IPS-NIHi7 (cell line): ENCODE data around the gene PREX1.

Source experiments
- DNase-seq: peaks from one replicate; pipeline ENCODE4 v3.0.0; 2012; ENCODE audit warnings: mixed read lengths; ENCODE audit errors: extremely low spot score

The PREX1 gene

DNA sequence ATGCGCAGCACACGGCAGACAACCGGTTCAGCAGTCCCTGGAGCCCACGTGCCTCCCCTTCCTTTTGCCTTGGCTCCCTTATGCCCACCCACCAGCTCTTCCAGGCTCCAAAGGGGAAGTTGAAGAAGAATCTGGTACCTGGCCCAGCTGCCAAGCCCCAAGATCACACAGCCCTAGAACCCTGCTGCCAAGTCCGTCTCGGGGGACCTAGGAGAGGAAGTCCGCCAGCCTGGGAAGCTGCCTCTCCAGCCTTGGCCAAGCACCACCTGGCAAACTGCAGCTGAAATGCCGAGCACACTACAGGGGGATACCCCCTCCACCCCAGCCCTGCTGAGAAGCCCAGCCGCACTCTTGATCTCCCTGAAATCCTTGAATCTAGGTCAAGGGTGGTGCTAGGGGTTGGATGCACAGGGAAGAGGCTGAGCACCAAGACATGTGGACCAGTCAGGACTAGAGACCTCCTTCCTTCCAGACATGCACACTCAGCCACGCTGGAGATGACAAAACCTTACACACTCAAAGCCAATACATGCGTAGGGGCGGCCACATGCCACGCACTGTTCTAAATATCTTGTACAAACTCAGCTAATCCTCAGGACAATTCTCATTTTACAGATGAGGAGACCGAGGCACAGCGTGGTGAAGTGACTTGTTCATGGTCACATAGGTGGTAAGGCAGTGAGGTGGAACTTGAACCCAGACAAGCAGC lies 124.1 kb downstream of the PREX1 start:
- DNase-seq = no peak

DNA sequence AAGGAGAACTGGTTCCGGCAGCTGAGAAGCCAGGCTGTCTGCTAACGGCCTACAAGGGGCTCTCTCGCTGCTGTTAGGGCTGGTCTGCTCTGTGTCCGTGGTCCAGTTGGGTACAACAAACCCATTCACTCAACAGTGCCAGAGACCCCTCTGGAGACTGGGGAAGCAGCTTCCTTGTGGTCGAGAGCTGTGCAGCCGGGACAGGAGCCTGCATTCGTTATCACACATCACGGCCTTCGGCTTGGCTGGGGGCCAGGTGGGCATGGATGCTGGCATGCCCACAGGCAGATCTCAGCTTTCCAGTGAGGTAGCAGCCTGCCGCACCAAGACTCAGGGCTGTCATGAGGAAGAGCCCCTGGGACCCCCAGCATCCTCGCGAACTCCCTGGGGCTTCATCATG lies 124.7 kb downstream of the PREX1 start:
- no peak for DNase-seq

DNA sequence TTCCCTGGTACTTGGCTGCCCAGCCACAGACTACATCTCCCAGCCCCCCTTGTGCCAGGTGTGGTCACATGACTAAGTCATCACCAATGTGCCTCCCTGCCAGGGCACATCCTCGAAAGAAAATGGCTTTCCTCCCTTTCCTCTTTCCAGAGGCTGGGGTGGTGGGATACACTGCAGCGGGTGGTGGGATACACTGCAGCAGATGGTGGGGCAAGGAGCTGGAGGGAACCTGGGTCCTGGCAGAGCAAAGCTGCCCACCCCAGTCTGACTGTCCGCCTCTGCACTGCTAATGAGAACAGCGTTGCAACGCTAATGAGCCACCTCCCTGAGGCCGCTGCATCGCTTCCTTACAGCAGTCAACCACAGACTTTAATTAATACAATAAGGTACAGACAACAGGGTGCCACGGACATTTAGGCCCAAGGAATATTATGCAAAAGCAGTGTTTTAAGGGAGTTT lies 125.3 kb downstream of the PREX1 start:
- no peak for DNase-seq

DNA sequence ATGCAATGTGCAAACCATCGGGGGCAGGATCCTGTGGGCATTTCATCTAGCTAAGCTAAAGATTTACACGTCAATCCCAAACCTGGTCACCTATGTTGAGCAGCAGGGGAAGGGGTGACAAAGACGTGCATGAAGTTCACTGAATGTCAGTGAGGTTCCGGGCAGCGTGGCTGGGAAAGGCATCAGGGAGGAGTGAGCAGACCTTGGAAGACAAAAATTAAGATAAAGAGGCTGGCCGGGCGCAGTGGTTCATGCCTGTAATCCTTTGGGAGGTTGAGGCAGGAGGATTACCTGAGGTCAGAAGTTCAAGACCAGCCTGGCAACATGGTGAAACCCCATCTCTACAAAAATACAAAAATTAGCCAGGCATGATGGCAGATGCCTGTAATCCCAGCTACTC lies 126.1 kb downstream of the PREX1 start:
- no peak for DNase-seq

DNA sequence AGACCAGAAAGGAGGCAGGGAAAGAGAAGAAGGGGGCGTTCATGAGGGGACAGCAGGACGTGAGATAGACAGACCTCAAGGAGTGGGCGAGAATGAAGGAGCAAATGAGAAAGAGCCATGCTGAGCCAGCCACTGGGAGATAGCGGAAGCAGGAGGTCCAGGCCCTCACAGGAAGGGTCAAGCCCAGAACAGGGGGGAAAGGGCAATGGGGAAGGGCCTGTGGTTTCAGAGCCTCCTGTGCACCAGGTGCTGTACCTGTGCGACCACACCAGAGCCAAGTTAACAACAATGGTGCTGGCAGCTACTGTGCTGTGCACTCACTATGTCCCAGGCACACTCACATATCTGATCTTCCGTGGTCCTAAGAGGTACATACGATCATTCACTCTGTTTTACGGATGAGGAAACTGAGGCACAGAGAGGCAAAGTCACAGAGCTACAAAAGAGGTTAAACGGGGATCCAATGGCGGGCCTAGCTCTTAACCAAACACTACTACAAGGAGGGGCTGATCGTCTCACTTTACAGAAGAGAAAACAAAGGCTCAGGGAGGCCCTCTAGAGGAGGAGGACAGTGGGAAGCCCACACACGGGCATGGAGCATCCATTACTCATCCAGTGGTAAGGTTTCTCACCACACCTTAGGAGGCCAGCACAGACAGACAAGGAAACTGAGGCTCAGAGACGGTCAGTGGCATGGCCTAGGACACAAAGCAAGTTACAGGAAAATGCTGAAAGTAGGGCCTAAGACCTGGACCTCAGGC lies 129.1 kb downstream of the PREX1 start:
- DNase-seq = peak; percentile 73

DNA sequence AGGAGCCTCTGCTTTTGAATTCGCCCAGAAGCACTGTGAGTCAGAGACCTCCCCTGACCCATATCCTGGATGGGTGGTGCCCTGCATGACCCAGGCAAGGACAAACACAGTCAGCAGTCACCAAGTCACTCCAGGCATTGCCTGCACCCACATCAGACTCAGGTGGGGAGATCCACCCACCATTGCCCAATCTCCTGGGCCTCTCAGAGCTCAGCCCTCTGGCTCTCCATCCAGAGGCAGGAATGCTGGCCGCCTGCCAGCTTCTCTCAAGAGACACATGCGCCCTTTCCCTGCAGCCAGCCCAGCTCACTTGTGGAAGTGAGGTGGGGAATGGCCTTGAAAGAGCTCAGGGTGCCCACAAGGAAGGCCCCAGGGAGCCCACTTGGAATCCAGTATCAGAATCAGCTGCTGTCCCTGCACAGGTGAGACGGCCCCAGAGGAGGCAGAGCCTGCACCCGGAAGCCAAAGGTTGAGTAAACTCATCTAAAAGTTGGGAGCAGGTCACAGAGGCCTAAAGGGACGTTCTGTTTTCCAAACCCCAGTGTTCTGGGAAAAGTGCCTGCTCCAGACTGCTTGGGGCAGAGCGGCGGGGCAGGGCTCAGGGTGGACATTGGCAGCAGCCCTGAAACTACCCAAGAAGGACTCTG lies 129.8 kb downstream of the PREX1 start:
- no peak for DNase-seq

DNA sequence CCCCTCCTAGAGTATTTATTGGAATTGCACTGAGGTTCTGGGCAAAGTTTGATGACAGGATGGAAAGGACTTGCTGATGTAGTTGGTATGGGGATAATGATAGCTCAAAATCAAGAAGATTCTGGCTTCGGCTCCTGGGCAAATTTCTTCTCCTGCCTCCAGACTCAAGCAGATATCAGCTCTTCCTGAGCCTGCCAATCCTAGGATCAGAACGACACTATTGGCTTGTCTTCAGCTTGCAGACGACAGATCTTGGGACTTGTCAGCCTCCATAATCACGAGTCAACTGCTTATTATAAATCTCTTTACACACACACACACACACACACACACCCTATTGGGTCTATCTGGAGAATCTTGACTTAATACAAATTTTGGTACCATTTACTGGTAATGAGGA lies 131.1 kb downstream of the PREX1 start:
- no peak for DNase-seq

DNA sequence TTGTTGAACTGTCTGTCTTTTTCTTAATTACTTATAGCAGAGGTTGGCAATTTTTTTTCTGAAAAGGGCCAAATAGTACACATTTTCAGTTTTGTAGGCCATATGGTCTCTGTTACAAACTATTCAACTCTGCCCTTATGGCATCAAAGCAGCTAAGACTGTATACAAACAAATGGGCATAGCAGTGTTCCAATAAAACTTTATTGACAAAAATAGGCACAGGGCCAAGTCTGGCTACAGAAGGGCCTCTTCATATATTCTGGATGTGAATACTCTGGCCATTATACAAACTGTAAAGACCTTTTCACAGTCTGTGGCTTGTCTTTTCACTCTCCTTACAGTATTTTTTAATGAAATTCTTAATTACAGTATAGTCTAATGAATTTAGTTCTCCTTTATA lies 132.1 kb downstream of the PREX1 start:
- DNase-seq = no peak

DNA sequence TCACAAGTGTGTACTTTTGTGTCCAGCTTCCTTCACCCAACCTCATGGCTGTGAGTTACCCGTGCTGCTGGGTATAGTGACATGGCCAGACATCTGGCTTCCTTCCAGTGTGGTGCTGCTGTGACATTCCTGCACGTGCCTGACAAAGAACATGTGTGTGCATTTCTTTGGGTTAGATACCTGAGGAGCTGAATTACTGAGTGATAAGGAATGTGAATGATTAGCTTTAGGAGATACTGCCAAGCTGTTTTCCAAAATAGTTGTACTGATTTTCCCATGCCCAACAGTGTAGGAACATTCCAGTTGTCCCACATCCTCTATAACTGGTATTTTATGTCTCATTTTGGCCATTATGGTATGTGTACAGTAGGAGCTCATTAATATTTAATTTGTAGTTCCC lies 132.5 kb downstream of the PREX1 start:
- no peak for DNase-seq

DNA sequence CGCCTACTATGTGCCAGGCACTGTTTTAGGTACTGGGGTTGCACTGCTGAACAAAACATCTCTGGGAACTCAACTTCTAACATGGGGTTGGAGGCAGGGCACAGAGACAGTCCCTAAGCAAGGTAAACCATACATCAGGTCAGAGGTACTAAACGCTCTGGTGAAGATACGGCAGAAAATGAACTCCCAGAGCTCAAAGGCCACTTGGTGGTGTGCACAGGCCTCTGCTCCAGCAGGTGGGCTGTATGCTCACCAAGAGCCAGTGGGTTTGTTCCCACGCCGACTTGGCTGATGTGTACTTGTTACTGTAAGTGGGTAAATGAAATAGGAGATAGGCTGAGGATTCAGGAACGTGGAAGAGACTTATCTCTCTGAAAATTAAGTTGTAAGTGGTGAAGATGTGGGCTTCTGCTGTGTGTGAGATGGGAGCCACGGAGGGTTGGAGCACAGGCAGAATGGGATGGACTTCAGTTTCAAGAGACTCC lies 133.4 kb downstream of the PREX1 start:
- DNase-seq = no peak

DNA sequence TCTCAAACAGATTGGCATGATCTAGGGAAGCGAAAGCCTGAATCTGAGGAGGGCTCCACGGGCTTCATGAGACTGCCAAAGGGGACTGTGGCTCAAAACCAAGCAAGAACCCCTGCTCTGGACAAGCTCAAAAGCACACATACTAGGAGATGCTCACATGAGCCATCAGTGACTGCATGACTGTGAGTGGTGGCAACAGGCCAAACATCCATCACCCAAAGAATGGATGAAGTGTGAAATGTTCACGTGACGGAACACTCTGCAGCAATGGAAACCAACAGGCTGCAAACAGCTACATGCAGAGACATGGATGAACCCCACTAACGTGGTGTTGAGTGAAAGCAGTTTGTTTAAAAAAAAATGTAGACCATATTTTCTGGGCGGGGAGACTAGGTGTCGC lies 136.3 kb downstream of the PREX1 start:
- DNase-seq = no peak

DNA sequence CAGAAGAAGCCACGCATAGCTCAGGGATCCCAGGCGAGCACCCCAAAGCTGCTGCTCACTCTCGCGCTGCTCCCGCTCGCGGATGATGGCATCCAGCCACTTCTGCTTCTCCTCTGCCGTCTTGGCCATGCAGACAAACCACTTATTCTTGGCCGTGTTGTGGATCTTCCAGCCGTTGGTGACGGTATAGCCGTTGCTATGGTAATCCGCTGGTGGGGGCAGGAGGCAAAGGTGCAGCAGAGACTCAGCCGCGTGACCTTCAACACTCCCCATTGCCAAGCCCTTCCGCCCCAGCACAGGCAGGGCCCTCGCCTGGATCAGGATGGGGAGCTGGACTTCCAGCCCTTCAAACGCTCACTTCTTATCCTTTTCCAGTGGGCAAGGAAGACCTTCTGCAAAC lies 136.9 kb downstream of the PREX1 start:
- DNase-seq = peak; percentile 28

DNA sequence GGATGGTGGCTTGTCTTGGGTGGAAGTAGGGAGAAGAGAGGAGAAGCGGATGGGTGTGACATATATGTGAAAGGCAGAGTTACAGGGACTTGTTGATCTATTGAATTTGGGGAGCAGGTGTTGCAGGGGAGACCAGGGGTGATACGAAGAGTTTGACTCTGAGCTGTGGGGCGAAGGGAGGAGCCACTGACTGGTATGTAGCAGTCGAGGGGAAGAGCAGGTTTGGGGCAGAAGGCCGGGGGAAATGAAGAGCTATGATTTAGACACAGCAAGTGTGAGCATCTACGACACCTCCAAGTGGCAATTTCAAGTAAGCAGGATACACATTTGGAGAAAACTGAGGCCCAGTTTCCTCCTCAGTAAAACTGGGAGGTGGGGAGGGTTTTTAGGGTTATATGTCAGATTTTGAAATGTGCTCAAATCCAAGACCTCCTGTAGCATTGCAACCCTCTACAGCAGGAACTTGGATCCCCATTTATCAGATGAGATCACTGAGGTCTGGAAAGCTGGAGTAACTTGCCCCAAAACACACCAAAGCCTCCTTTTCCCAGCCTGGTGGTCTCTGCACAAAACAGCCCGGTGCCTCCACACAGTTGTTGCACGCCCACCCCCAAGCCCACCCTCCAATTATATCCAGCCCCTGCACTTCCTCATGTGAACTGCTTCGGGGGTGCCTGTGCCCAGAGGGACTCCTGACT lies 137.8 kb downstream of the PREX1 start:
- DNase-seq = no peak

DNA sequence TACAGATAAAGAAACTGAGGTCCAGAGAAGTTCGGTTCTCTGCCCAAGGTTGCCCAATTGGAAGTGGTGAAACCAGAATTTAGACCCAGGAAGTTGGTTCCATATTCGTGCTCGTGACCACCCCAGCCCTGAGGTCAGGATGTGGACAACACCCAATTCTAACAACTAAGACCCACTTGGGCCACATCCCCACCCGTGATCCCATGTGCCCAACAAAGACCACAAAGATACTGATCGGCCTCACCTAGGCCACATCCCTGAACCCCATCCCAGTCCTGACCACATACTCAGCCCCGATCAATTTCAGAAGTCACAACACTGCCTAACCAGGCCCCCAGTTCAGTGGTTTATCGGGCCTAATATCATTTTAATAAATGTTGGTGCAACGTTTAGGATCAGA lies 138.4 kb downstream of the PREX1 start:
- no peak for DNase-seq

DNA sequence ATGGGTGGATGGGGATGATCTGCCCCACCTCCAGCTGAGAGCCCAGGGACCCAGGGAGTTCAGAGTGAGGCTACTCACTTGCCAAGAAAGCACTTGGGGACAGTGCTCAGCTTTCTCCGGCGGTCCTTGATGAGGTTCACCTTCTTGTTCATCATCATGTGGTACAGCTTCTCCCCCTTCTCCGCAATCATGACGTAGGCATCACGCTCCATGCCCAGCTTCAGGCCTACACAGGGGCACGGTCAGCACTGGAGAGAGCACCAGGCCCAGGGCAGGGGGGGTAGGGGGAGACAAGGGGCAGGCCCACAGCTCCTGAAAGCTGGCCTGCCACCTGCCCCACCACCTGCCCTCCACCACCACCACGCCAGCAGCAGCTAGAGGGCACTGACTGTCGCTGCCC lies 139.2 kb downstream of the PREX1 start:
- no peak for DNase-seq

DNA sequence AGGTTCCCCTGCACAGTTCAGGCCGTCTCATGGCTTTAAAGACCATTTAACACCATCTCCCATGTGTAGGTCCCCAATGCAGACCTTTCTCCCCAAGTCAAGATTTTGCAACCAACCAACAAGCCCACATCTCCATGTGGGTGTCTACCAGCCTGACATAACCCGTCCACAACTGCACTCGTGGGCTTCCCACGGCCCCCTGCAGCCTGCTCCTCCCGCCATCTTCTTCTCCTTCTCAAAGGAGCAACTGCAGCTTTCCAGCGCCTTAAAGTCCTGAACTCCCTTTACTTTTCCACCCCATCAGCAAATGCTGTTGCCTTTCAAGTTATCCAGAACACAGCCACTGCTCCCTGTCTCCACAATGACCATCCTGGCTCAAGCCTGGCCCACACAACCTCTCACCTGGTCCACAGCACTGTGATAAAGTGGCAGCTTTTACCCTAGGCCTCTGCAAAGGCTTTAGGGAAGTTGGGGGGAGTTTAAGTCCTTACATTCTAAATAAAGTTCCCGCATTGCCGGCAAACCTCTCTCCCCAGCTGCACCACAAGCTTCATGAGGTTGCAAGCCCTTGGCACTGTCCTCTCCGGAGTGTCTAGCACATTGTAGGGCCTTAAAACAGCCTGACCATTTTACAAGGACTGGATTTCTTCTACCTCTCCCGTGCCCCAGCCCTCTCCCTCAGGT lies 140.5 kb downstream of the PREX1 start:
- DNase-seq = no peak

DNA sequence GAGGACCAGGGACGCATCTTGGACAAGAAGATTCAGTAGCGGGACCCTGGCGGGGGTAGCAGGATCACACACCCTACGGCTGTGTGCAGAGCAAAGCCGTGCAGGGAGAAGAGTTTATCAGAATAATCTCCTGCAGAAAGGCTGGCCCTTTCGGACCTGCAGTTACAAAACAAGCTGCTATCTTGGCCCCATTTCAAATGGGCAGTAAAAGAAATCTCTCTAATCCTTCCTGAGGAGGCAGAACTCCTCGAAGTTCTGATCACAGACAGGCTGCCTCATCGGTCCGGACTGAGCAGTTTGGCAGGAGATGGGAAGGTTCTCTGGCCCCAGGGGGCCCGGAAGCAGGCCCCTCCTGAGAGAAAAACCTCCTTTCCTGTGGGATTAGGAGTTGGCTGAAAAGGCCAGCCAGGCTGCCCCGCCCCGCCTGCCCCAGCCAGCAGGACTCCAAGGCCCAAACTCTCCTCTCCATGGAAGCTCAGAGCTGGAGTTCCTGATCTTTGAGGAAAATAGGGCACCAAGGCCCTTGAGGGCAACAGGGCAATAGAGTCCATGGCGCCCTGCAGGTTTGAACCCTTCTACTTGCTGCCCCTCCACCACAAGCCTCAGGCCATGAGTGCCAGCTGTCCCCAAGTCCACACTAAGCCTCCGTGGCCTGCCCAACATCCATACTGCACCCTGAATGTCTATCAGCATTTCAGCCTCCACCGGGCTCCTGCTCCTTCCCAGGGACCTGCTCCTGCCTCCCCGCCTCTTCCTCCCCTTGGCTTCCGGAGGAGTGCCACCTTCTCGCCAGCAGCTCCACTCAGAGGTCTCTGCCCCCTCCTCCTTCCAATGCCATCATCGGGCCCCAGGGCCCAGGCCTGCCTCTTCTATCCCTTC lies 141.3 kb downstream of the PREX1 start:
- peak; percentile 38 for DNase-seq

DNA sequence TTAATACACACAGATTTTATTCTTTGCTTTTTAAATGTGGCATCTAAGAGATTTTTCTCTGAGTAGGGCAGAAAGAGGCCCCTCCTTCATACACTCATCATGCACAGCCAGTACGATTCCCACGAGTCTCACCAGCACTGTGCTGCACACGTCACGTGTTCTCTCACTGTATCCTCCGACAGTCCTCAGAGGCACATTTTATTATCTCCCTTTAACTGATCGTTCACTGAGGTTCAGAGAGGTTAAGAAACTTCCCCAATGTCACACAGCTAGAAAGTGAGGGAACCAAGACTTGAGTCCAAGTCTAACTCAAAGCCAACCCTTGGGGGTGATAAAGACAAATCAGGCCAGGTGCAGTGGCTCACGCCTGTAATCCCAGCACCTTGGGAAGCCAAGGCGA lies 142.5 kb downstream of the PREX1 start:
- DNase-seq = no peak

DNA sequence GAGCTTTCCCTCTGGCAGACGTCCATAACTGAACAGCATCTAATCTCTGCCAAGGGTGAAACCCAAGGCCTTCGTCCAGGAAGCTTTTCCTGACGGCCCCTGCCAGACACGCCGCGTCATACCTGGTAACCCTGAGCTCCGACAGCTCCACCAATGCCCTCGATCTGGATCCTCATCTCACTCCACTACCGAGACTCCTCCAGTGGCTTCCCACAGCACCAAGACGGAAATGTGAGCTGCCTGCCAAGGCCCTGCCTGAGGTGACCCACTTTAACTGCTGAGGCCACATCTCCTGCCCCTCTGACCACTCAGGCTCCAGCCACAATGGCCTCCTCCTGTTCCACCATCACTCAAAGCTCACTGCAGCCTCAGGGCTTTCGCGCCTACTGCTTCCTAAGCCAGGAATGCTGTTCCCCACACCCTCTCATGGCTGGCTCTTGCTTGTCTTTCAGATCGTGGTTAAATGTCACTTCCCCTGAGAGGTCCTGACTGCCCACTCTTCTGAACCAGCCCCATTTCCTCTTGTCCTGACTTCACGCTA lies 143.2 kb downstream of the PREX1 start:
- DNase-seq = no peak

DNA sequence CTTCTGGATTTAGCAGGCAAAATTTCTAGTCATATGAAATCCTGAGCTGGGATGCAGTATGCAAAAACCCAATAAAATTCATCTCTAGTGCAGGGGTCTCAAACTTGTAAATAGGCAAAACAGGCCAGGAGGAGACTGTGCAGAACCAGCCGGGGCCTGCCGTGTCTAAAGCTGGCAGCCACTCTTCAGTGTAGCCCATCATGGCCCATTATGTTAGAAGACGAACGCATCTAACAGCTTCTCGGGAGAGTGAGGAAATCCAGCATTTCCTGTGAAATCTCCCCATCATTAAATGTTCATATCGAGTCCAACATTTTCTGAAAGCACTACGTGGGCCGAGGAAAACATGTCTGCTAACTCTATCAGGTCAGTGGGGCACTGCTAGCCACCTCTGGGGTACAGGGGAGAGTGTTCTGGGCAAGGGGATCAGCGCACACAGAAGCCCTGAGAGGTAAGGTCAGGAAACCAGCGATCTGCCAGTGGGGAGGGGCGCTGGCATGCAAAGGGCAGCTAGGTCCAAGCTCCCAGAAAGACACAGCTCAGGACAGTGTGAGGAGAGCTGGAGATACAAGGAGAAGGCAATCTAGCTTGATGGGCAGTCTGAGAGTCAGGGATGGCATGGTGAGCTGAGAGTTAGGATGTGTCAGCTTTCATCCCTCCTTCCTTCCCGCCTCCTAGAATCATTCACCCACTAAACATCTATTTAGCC lies 144.2 kb downstream of the PREX1 start:
- no peak for DNase-seq
